PC-9 (cell line): ENCODE data around the gene PPP2R5B. TPM values are rescaled to one million over a fixed set of nuclear protein-coding genes. Genes with fewer than 3 reads are reported as not detected.

ENCODE experiments used
- BruUV-seq: library from RNA; stranded (reverse); fragments of 400-500 nt; replicated peaks from 2 replicates; lab custom pipeline; 2021; lab: Mats Ljungman, UMichigan
- CTCF ChIA-PET: fragments of 300-600 bp; sonication (Branson Sonifier 250); formaldehyde crosslinking; loops from one replicate; lab custom pipeline; 2022; ENCODE audit warnings: antibody characterized with exemption; lab: Charles Lee
- POLR2A ChIA-PET: fragments of 300-600 bp; sonication (Branson Sonifier 250); formaldehyde crosslinking; loops from one replicate; lab custom pipeline; 2022; ENCODE audit warnings: antibody characterized with exemption; ENCODE audit not compliant: unreplicated experiment; lab: Charles Lee
- DNase-seq, 2 experiments: peaks; one replicate each; pipeline versions ENCODE4 v3.0.0 to v3.0.0-alpha.2; 2015 to 2022; ENCODE audit warnings: mixed read lengths in 1 of 2
- H2AFZ ChIP-seq: fragments of 200-600 bp; sonication (generic); 2 replicates; pipeline ENCODE4 v1.8.1; 2017; ENCODE audit warnings: antibody characterized with exemption
- H3F3A ChIP-seq: fragments of 200-600 bp; sonication (generic); 2 replicates; pipeline ENCODE4 v1.8.1; 2017; ENCODE audit warnings: antibody characterized with exemption, mild to moderate bottlenecking, low read depth; ENCODE audit not compliant: insufficient read depth
- H3K27ac ChIP-seq: fragments of 200-600 bp; sonication (generic); 2 replicates; pipeline ENCODE4 v1.6.1; 2016; ENCODE audit warnings: mixed run types
- H3K27me3 ChIP-seq: fragments of 200-600 bp; sonication (generic); 2 replicates; pipeline ENCODE4 v1.6.1; 2016; ENCODE audit warnings: low read depth, mixed run types; ENCODE audit not compliant: insufficient read depth
- H3K36me3 ChIP-seq: fragments of 200-600 bp; sonication (generic); 2 replicates; pipeline ENCODE4 v1.6.1; 2016; ENCODE audit warnings: low read depth, mixed run types
- H3K4me1 ChIP-seq: fragments of 200-600 bp; sonication (generic); replicated peaks from 2 replicates; pipeline ENCODE4 v1.6.1; 2016; ENCODE audit warnings: mixed run types; ENCODE audit not compliant: insufficient read depth
- H3K4me2 ChIP-seq: fragments of 200-600 bp; sonication (generic); 2 replicates; pipeline ENCODE4 v1.6.1; 2017; ENCODE audit warnings: mixed run types
- H3K4me3 ChIP-seq: fragments of 200-600 bp; sonication (generic); 2 replicates; pipeline ENCODE4 v1.6.1; 2016; ENCODE audit warnings: mixed run types
- H3K79me2 ChIP-seq: fragments of 200-600 bp; sonication (generic); 2 replicates; pipeline ENCODE4 v1.6.1; 2017; ENCODE audit warnings: low read depth, mixed run types
- H3K9me2 ChIP-seq: fragments of 200-600 bp; sonication (generic); 2 replicates; pipeline ENCODE4 v1.8.1; 2017; ENCODE audit warnings: mild to moderate bottlenecking; ENCODE audit not compliant: insufficient read depth
- H3K9me3 ChIP-seq: fragments of 200-600 bp; sonication (generic); 2 replicates; pipeline ENCODE4 v1.8.1; 2016; ENCODE audit warnings: low read depth; ENCODE audit not compliant: insufficient read depth
- H4K20me1 ChIP-seq: fragments of 200-600 bp; sonication (generic); 2 replicates; pipeline ENCODE4 v1.8.1; 2017; ENCODE audit not compliant: insufficient read depth
- CTCF ChIP-seq: fragments of 200-600 bp; sonication (generic); conservative IDR thresholded peaks from 2 replicates; pipeline ENCODE4 v1.6.1; 2017; ENCODE audit warnings: mixed run types, antibody characterized with exemption, mild to moderate bottlenecking, moderate library complexity
- EZH2 ChIP-seq: fragments of 200-600 bp; sonication (generic); IDR thresholded peaks from 2 replicates; pipeline ENCODE4 v1.8.0; 2017; ENCODE audit warnings: antibody characterized with exemption, low read depth
- intact Hi-C: fragments of 100-400 bp; cut with micrococcal nuclease; formaldehyde crosslinking; loops from one replicate; pipeline ENCODE4 v1.10.0; 2022; ENCODE audit not compliant: unreplicated experiment
- total RNA-seq: library from RNA; stranded (reverse); gene quantifications from 2 replicates; pipeline ENCODE4 v1.2.3, GENCODE V29; 2021

PPP2R5B gene
- total RNA-seq, 1 experiment from 2014 or later, result 13.7 TPM

GRCh38 chr11:64911689-64912088 is 12.8 kb upstream of the PPP2R5B start:
- Histone ChIP-seq H2AFZ (no peak overlapping the region), H3K4me1 (peaks cover 6% of the 10 kb centered on the region), H3K79me2 (peaks cover 19% of the 10 kb centered on the region), H4K20me1 (no peaks in the 10 kb centered on the region), H3K9me3 (no peaks in the 10 kb centered on the region), H3K4me2 (no peak overlapping the region), H3K27me3 (no peaks in the 10 kb centered on the region), H3K36me3 (peaks cover 22% of the 10 kb centered on the region; the same call in 1 of the 2 replicates), H3K9me2 (no peaks in the 10 kb centered on the region), H3K27ac (no peak overlapping the region), H3F3A (0 out of 2 replicates have a peak, but pooled peaks cover 3% of the 10 kb centered on the region), H3K4me3 (no peak overlapping the region)
- intact Hi-C loops, result no loop called here
- TF ChIP-seq EZH2, result no peak
- no peak for TF ChIP-seq CTCF
- BruUV-seq, result no TSS peak
- CTCF ChIA-PET, result no interaction called here
- POLR2A ChIA-PET, result no interaction called here
- no peak for DNase-seq

- no peaks in the 10 kb centered on the region for H4K20me1 ChIP-seq
- POLR2A ChIA-PET, result no interaction called here
- intact Hi-C loops, result no loop called here
Observed at GRCh38 chr11:64913171-64913727, 11.2 kb upstream of the PPP2R5B start.

GRCh38 chr11:64914123-64914522 is 10.4 kb upstream of the PPP2R5B start:
- TF ChIP-seq EZH2 (no peak), CTCF (no peak)
- Histone ChIP-seq H3K27ac (no peak overlapping the region), H3K27me3 (no peaks in the 10 kb centered on the region), H3K9me2 (no peaks in the 10 kb centered on the region), H3K4me3 (no peak overlapping the region), H3K4me2 (no peak overlapping the region), H3K36me3 (peaks cover 10% of the 10 kb centered on the region; the same call in 1 of the 2 replicates), H3K9me3 (no peaks in the 10 kb centered on the region), H3F3A (peaks cover 14% of the 10 kb centered on the region; the same call in 1 of the 2 replicates), H4K20me1 (no peaks in the 10 kb centered on the region), H3K79me2 (peaks cover 20% of the 10 kb centered on the region), H3K4me1 (peaks cover 16% of the 10 kb centered on the region), H2AFZ (no peak overlapping the region)
- no peak for DNase-seq
- ChIA-PET CTCF (no interaction called here), POLR2A (interaction anchor here (0.6 kb wide), 1 partner anchor 19 kb away, joined by 3 read pairs; no protein-coding TSS in a partner anchor)
- no TSS peak for BruUV-seq
- intact Hi-C loops, result no loop called here

More at GRCh38 chr11:64913171-64913727, 11.2 kb upstream of the PPP2R5B start:
- Histone ChIP-seq H3K36me3 (peaks cover 15% of the 10 kb centered on the region; the same call in 1 of the 2 replicates), H3K9me2 (no peaks in the 10 kb centered on the region), H3K79me2 (peaks cover 20% of the 10 kb centered on the region), H3K27me3 (no peaks in the 10 kb centered on the region), H3K9me3 (no peaks in the 10 kb centered on the region), H2AFZ (no peak overlapping the region), H3K4me3 (no peak overlapping the region), H3K4me1 (peaks cover 13% of the 10 kb centered on the region), H3K27ac (no peak overlapping the region), H3K4me2 (no peak overlapping the region), H3F3A (peaks cover 12% of the 10 kb centered on the region; the same call in 1 of the 2 replicates)
- CTCF ChIA-PET, result no interaction called here
- no TSS peak for BruUV-seq
- TF ChIP-seq EZH2 (no peak), CTCF (no peak)
- DNase-seq, result no peak
